Ovary (tissue), 10 donors: ENCODE data around the gene TRMT10B. TPM values are rescaled to one million over a fixed set of nuclear protein-coding genes. Genes with fewer than 3 reads are reported as not detected.

ENCODE experiments used
- DNase-seq, 5 donors: peaks; one replicate each; pipeline ENCODE4 v3.0.0-alpha.2; 2019 to 2020
- H3K27ac ChIP-seq, 2 donors: fragments of 200-600 bp; one replicate each; pipeline versions ENCODE4 v1.5.1 to v1.8.0; 2019 to 2022
- H3K27me3 ChIP-seq: fragments of 200-600 bp; one replicate; pipeline ENCODE4 v1.8.0; 2022
- H3K36me3 ChIP-seq: fragments of 200-600 bp; sonication (generic); one replicate; pipeline ENCODE4 v1.5.1; 2019
- H3K4me1 ChIP-seq: one replicate; pipeline ENCODE4 v1.8.1; 2013; ENCODE audit warnings: mild to moderate bottlenecking, moderate library complexity; ENCODE audit not compliant: insufficient read depth
- H3K4me3 ChIP-seq: fragments of 200-600 bp; sonication (generic); one replicate; pipeline ENCODE4 v1.5.1; 2017
- H3K9me3 ChIP-seq, 2 donors: fragments of 200-600 bp in 1 of 2; sonication (generic) in 1 of 2; one replicate each; pipeline versions ENCODE4 v1.5.1 to v1.8.1; 2013 to 2019; ENCODE audit warnings: mild to moderate bottlenecking in 1 of 2, moderate library complexity in 1 of 2
- EP300 ChIP-seq: sonication (generic); formaldehyde crosslinking; IDR thresholded peaks from one replicate; pipeline ENCODE4 v1.6.1; 2017; ENCODE audit warnings: antibody characterized with exemption
- POLR2A ChIP-seq: fragments of 450-650 bp; IDR thresholded peaks from one replicate; pipeline ENCODE4 v1.6.1; 2017; ENCODE audit warnings: antibody characterized with exemption, mild to moderate bottlenecking, moderate library complexity
- WGBS, 3 donors: extraction: QIAGEN DNeasy Blood & Tissue Kit in 1 of 3; methylation state at CpG; one replicate each; pipeline versions ENCODE4 v1.1.5 to v1.1.7; 2013 to 2017; 5-methylcytosine and 5-hydroxymethylcytosine counted together
- intact Hi-C, 4 donors: fragments of 100-400 bp; cut with DNase I; formaldehyde crosslinking; loops; one replicate each; pipeline versions ENCODE4 v1.11.0 to v1.15.1; 2022 to 2023
- long read RNA-seq, 3 donors: library from polyadenylated mRNA in 2 of 3; unstranded in 2 of 3; transcript quantifications; one replicate each; pipeline ENCODE4 v2.0.0 and lab custom pipeline, GENCODE V29; 2021 to 2026
- polyA plus RNA-seq, 2 donors: library from polyadenylated mRNA; stranded (reverse); fragments of 200-250 nt in 1 of 2; fragments of 350-450 nt in 1 of 2; fragmentation: Illumina TruSeq in 1 of 2; extraction: RNeasy Lipid Tissue Mini Kit (QIAGEN cat#74804) in 1 of 2; gene quantifications; one replicate each; pipeline ENCODE4 v1.2.3, GENCODE V29; 2013 to 2014
- total RNA-seq, 7 donors: library from RNA; depleted of rRNA in 2 of 7; stranded (reverse); fragments of >200 nt in 2 of 7; fragmentation: NEBNext Ultra II Directional in 3 of 7; extraction: Animal tissue kit (Norgen Biotek cat#: 25700) in 3 of 7; gene quantifications; one replicate each; pipeline versions ENCODE4 v1.1.0 to v1.2.4, GENCODE V29; 2016 to 2023
- TF ChIP-seq, protein P1 (sequence below), 3 donors: fragments of 450-650 bp in 2 of 3; fragments of 200-600 bp in 1 of 3; IDR thresholded peaks; one replicate each; pipeline versions ENCODE4 v1.5.1 to v1.8.0; 2016 to 2022; ENCODE audit warnings: antibody characterized with exemption in 3 of 3, mild to moderate bottlenecking in 1 of 3
- donor health status: DM: no; HTN: no; CAD: no; lungs with moderate emphysema.
- donor health status: DM: no; HTN: no; CAD: no.
- donor health status: Bipolar disorder and iron deficiency.
- donor health status: DM: yes; HTN: yes; CAD: no.
- donor health status: DM: no; HTN: no; CAD: no.
- donor health status: DM: yes; HTN: yes; CAD: no.

TRMT10B gene, protein sequence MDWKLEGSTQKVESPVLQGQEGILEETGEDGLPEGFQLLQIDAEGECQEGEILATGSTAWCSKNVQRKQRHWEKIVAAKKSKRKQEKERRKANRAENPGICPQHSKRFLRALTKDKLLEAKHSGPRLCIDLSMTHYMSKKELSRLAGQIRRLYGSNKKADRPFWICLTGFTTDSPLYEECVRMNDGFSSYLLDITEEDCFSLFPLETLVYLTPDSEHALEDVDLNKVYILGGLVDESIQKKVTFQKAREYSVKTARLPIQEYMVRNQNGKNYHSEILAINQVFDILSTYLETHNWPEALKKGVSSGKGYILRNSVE
- total RNA-seq (10 to 100 TPM in 4 of 7 donors, 1 to 10 TPM in 3; 6.7 to 13.6 (median 12.1) TPM), polyA plus RNA-seq (1 to 10 TPM; 9.3 to 9.9 TPM)
- long read RNA-seq, donor 1, transcript TRMT10B-201 (9 exons, 2,281 nt) = major isoform, 11 of 180 reads
- long read RNA-seq, donor 1, transcript TRMT10B-204 (9 exons, 1,443 nt) = minor isoform, 7 of 180 reads
- long read RNA-seq, donor 1, partial matches to known transcripts = 3 of 180 reads
- long read RNA-seq, donor 1, other reads (novel, unspliced or antisense) = 159 of 180 reads
- long read RNA-seq, donor 2, partial matches to known transcripts = 0 of 1 reads
- long read RNA-seq, donor 2, other reads (novel, unspliced or antisense) = 0 of 1 reads
- long read RNA-seq, donor 3, transcript TRMT10B-201 (9 exons, 2,281 nt) = major isoform, 7 of 109 reads
- long read RNA-seq, donor 3, transcript TRMT10B-204 (9 exons, 1,443 nt) = minor isoform, 5 of 109 reads
- long read RNA-seq, donor 3, partial matches to known transcripts = 1 of 109 reads
- long read RNA-seq, donor 3, other reads (novel, unspliced or antisense) = 96 of 109 reads

DNA sequence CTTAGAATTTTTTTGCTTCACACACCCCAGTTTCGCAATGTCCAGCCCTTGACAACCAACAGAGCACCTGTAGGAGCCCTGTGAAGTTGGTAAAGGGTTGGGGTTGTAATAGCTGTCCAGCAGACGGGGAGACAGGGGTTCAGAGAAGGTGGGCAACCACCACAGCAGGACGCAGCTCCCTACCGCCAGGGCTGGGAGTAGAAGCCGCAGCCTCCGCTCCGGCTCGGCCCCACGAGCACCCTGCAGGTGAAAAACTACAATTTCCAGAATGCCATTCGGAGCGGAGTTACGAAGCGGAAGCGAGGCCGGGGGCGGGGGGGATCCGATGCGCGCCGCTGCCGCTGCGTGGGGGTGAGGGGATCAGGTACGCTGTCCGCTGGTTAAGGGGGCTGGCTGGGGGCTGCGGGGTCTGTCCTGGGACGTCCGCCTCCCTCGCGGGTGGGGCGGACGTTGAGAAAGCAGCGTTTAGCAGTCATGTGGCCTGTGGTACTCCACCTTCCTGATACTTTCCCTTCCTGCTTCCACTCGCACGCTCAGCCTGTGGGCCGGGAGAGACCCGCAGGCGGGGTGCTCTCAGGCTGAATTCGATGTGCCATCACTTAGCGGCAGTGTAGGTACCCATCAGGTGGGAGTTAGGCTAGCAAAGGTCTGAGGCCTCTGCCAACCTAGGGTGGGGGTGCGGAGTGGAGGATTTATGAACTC is at the start of gene TRMT10B:
TRMT10B (plus strand) TSS at position 317 of the 702 bp plus-strand sequence. CDS start 8,127 bp downstream, outside the sequence.
- WGBS, 3 donors = 2 to 3% (median 3%) methylated on average over 39 to 40 of the region's 40 CpGs
- peak within 1 kb of the TSS; percentile 61 to 74 for H3K27ac ChIP-seq
- H3K9me3 ChIP-seq = no peaks in the 10 kb centered on the region
- no peaks in the 10 kb centered on the region for H3K27me3 ChIP-seq
- peaks cover 3% of the 10 kb centered on the region for H3K4me1 ChIP-seq
- H3K36me3 ChIP-seq = no peaks in the 10 kb centered on the region
- intact Hi-C loops = no loop called here
- TF ChIP-seq EP300 (no peak), POLR2A (no peak)
- TF ChIP-seq, protein P1, sequence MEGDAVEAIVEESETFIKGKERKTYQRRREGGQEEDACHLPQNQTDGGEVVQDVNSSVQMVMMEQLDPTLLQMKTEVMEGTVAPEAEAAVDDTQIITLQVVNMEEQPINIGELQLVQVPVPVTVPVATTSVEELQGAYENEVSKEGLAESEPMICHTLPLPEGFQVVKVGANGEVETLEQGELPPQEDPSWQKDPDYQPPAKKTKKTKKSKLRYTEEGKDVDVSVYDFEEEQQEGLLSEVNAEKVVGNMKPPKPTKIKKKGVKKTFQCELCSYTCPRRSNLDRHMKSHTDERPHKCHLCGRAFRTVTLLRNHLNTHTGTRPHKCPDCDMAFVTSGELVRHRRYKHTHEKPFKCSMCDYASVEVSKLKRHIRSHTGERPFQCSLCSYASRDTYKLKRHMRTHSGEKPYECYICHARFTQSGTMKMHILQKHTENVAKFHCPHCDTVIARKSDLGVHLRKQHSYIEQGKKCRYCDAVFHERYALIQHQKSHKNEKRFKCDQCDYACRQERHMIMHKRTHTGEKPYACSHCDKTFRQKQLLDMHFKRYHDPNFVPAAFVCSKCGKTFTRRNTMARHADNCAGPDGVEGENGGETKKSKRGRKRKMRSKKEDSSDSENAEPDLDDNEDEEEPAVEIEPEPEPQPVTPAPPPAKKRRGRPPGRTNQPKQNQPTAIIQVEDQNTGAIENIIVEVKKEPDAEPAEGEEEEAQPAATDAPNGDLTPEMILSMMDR (IDR thresholded peaks at IDR 0.05) = no peak
- DNase-seq = peak; percentile 62 to 82 (median 73)
- H3K4me3 ChIP-seq = peak within 1 kb of the TSS; percentile 87

DNA sequence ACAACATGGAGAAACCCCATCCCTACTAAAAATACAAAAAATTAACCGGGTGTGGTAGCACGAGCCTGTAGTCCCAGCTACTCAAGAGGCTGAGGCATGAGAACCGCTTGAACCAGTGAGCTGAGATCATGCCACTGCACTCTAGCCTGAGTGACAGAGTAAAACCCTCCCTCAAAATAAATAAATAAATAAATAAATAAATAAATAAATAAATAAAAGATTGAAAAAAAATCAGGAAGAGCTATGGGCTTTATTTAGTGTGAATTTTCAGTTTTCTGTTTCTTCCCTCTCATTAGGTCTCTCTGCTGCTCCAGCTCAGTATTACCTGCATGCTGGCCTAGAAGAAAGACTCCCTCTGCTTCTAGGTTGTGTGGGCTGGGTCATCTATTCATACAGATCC is 47.8 kb upstream of the TRMT10B start:
- intact Hi-C loops = no loop called here
- WGBS, 3 donors = 70 to 79% (median 77%) methylated on average over 3 of the region's 3 CpGs
- no peaks in the 10 kb centered on the region for H3K9me3 ChIP-seq
- no peak overlapping the region for H3K27ac ChIP-seq
- H3K4me1 ChIP-seq = no peaks in the 10 kb centered on the region
- DNase-seq = no peak
- no peaks in the 10 kb centered on the region for H3K27me3 ChIP-seq
- TF ChIP-seq EP300 = no peak
- no peak for TF ChIP-seq POLR2A
- TF ChIP-seq, protein P1 (IDR thresholded peaks at IDR 0.05) = no peak
- H3K4me3 ChIP-seq = no peak overlapping the region
- H3K36me3 ChIP-seq = no peaks in the 10 kb centered on the region

DNA sequence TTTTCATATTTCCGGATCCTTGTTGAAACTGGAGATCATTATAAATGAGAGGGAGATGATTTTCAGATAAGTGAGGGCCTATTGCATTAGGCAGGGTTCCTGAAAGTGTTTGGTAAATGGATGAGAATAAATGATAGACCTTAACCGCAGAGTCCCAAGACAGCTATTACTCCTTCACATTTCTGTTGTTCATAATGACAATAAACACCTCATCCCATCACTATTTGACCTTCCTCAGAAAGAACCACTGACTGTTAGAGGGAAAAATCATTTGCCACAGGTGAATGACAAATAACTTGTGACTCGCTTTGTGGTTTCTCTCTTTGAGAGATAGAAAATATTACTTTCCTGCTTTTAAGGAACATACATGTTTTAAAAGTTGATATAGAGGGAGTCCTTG is 47.3 kb upstream of the TRMT10B start:
- no peak for DNase-seq
- Histone ChIP-seq H3K4me3 (no peak overlapping the region), H3K27me3 (no peaks in the 10 kb centered on the region), H3K9me3 (no peaks in the 10 kb centered on the region), H3K4me1 (no peaks in the 10 kb centered on the region), H3K27ac (no peak overlapping the region), H3K36me3 (no peaks in the 10 kb centered on the region)
- TF ChIP-seq EP300 (no peak), POLR2A (no peak)
- TF ChIP-seq, protein P1 (IDR thresholded peaks at IDR 0.05) = no peak
- 83 to 88% (median 85%) methylated on average over 3 of the region's 3 CpGs for WGBS, 3 donors
- intact Hi-C loops = no loop called here

DNA sequence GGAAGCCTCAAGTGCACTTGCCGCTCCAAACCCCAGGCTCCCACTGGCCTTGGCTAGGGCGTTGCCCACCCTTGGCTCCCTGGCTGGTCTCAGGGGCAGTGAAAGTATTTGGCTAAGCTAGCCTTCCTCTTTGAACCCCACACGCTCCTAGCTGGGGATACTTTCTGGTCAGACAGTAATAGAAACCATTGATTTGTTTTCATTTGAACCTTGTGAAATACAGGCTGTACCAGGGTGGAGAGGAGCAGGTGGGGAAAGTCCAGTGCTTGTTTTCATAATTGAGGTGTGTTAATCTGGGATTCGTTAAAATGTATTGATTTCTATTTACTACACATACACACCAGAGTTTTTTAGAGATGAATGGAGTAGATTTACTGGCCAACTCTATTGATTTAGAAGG is 45.9 kb upstream of the TRMT10B start:
- intact Hi-C loops = no loop called here
- no peaks in the 10 kb centered on the region for H3K36me3 ChIP-seq
- H3K27ac ChIP-seq = no peak overlapping the region
- no peaks in the 10 kb centered on the region for H3K4me1 ChIP-seq
- no peaks in the 10 kb centered on the region for H3K9me3 ChIP-seq
- no peak for DNase-seq
- no peak overlapping the region for H3K4me3 ChIP-seq
- TF ChIP-seq EP300 (no peak), POLR2A (no peak)
- TF ChIP-seq, protein P1 (IDR thresholded peaks at IDR 0.05) = no peak
- 77 to 92% (median 78%) methylated on average over 4 of the region's 4 CpGs for WGBS, 3 donors
- no peaks in the 10 kb centered on the region for H3K27me3 ChIP-seq
